ENCODE data around the gene PLXNC1. TPM values are rescaled to one million over a fixed set of nuclear protein-coding genes. Genes with fewer than 3 reads are reported as not detected.
A peak's percentile ranks its signal among the peaks of the same experiment; 100 is the strongest.

PLXNC1 gene
- total and polyA plus RNA-seq, 2 donors (not counting 1 experiment from before 2014, with no cell fraction given): 9.7 to 33.6 TPM

GRCh38 chr12:94305130-94305957 lies 157.0 kb downstream of the PLXNC1 start:
- no peak overlapping the region for H3K4me3 ChIP-seq (ENCODE audit: control extremely low read depth in 1 of 5, extremely low read depth in 1 of 5, insufficient read depth in 1 of 5, low read depth in 2 of 5, low read length in 4 of 5)
- Mint-ChIP-seq H3K4me1 (peaks cover 32% of the 10 kb centered on the region), H3K27me3 (no peaks in the 10 kb centered on the region), H3K27ac (peak overlapping the region; percentile 54), H3K9me3 (ENCODE audit: insufficient read depth) (no peaks in the 10 kb centered on the region), H3K4me3 (no peak overlapping the region)
- ATAC-seq (ENCODE audit: low read depth) (no peak), DNase-seq (no peak)
- H3K27ac ChIP-seq (ENCODE audit: low read length in 2 of 2): peak overlapping the region; percentile 2 to 8
- no peaks in the 10 kb centered on the region for H3K79me2 ChIP-seq (ENCODE audit: control insufficient read depth, insufficient read depth, low read length)
- no peaks in the 10 kb centered on the region for H4K20me1 ChIP-seq (ENCODE audit: control insufficient read depth, insufficient read depth, low read length, poor library complexity, severe bottlenecking)
- no peak overlapping the region for H2AFZ ChIP-seq (ENCODE audit: insufficient read depth, low read depth, low read length, poor library complexity, severe bottlenecking)
- ChIA-PET POLR2A (no interaction called here), CTCF (interaction anchor here (0.9 to 1.2 kb wide), 2 partner anchors 20 to 204 kb away, joined by 3 read pairs; no protein-coding TSS in a partner anchor)
- H3K27me3 ChIP-seq (replicated peaks in 1 of 4; ENCODE audit: control extremely low read depth in 1 of 4, control insufficient read depth in 3 of 4, insufficient read depth in 4 of 4, low read length in 3 of 4): no peaks in the 10 kb centered on the region
- intact Hi-C loops (cut with micrococcal nuclease): no loop called here
- H3K9ac ChIP-seq (ENCODE audit: low read length): no peak overlapping the region
- H3K9me3 ChIP-seq (ENCODE audit: control extremely low read depth in 1 of 3, control insufficient read depth in 2 of 3, insufficient read depth in 1 of 3, low read length in 2 of 3): peaks cover 0 to 1% (median 0%) of the 10 kb centered on the region in 3 donors
- WGBS (ENCODE audit: insufficient coverage): 74% methylated on average over 6 of the region's 9 CpGs
- H3K36me3 ChIP-seq (replicated peaks in 1 of 2; ENCODE audit: control extremely low read depth in 1 of 2, control insufficient read depth in 1 of 2, extremely low read depth in 1 of 2, insufficient read depth in 2 of 2, low read length in 1 of 2): peaks cover 20 to 45% of the 10 kb centered on the region in 2 experiments
- H3K4me1 ChIP-seq (ENCODE audit: control insufficient read depth in 2 of 2, insufficient read depth in 2 of 2, low read length in 2 of 2): peaks cover 0 to 12% of the 10 kb centered on the region in 2 donors
- no peak overlapping the region for H3K4me2 ChIP-seq (replicated peaks; ENCODE audit: low read depth, low read length, poor library complexity, severe bottlenecking)
- no peak for TF ChIP-seq EZH2 (IDR thresholded peaks at IDR 0.05; ENCODE audit: borderline replicate concordance, insufficient read depth, low read depth, low read length, poor library complexity, severe bottlenecking)
- no peak for TF ChIP-seq CTCF (IDR thresholded peaks at IDR 0.05)

DNA sequence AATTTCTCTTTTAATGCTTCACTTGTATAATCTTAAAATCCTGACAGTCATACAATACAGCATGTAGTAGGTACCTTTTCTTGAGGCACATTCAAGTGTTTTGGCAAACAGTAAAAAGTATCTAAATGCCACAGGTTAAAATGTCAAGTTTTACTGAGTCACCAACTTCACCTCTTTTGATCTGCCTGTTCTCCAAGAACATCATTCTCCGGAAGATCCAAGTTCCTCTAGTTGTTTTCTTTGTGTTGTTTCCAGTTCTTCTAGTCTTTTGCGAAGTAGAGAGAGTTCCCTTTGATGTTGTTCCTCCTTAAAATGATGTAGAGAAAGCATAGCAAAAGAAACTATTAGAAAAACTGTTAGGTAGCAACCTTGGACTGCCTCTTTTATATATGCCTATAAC lies 160.2 kb downstream of the PLXNC1 start:
- CTCF ChIA-PET: no interaction called here
- Histone ChIP-seq H2AFZ (ENCODE audit: insufficient read depth, low read depth, low read length, poor library complexity, severe bottlenecking) (no peak overlapping the region), H3K79me2 (ENCODE audit: control insufficient read depth, insufficient read depth, low read length) (no peaks in the 10 kb centered on the region), H3K4me3 (ENCODE audit: control extremely low read depth in 1 of 5, extremely low read depth in 1 of 5, insufficient read depth in 1 of 5, low read depth in 2 of 5, low read length in 4 of 5) (no peak overlapping the region), H4K20me1 (ENCODE audit: control insufficient read depth, insufficient read depth, low read length, poor library complexity, severe bottlenecking) (no peaks in the 10 kb centered on the region), H3K4me2 (replicated peaks; ENCODE audit: low read depth, low read length, poor library complexity, severe bottlenecking) (no peak overlapping the region), H3K36me3 (replicated peaks in 1 of 2; ENCODE audit: control extremely low read depth in 1 of 2, control insufficient read depth in 1 of 2, extremely low read depth in 1 of 2, insufficient read depth in 2 of 2, low read length in 1 of 2) (peaks cover 16 to 23% of the 10 kb centered on the region in 2 experiments), H3K4me1 (ENCODE audit: control insufficient read depth in 2 of 2, insufficient read depth in 2 of 2, low read length in 2 of 2) (peaks cover 0 to 12% of the 10 kb centered on the region in 2 donors), H3K27ac (ENCODE audit: low read length in 2 of 2) (no peak overlapping the region), H3K9ac (ENCODE audit: low read length) (no peak overlapping the region), H3K9me3 (ENCODE audit: control extremely low read depth in 1 of 3, control insufficient read depth in 2 of 3, insufficient read depth in 1 of 3, low read length in 2 of 3) (peaks cover 0 to 1% (median 0%) of the 10 kb centered on the region in 3 donors), H3K27me3 (replicated peaks in 1 of 4; ENCODE audit: control extremely low read depth in 1 of 4, control insufficient read depth in 3 of 4, insufficient read depth in 4 of 4, low read length in 3 of 4) (no peaks in the 10 kb centered on the region)
- DNase-seq (no peak), ATAC-seq (ENCODE audit: low read depth) (no peak)
- Mint-ChIP-seq H3K27me3 (no peaks in the 10 kb centered on the region), H3K4me1 (peaks cover 26% of the 10 kb centered on the region), H3K9me3 (ENCODE audit: insufficient read depth) (no peaks in the 10 kb centered on the region), H3K4me3 (no peak overlapping the region), H3K27ac (peak overlapping the region; percentile 7)
- intact Hi-C loops (cut with micrococcal nuclease): no loop called here
- WGBS (ENCODE audit: insufficient coverage): no CpG with 5 or more reads among the region's 2 CpGs
- POLR2A ChIA-PET: interaction anchor here (0.7 kb wide), 1 partner anchor 35 kb away, joined by 3 read pairs; no protein-coding TSS in a partner anchor
- TF ChIP-seq EZH2 (IDR thresholded peaks at IDR 0.05; ENCODE audit: borderline replicate concordance, insufficient read depth, low read depth, low read length, poor library complexity, severe bottlenecking): no peak
- no peak for TF ChIP-seq CTCF (IDR thresholded peaks at IDR 0.05)

Data from B cell (primary cell).